GM21526 (cell line): ENCODE data around the gene MYO6.

ENCODE experiments used
- ATAC-seq: cut with Tn5 transposase; IDR thresholded peaks from one replicate; pipeline ENCODE4 v1.9.1; 2021; ENCODE audit warnings: moderate library complexity; ENCODE audit not compliant: unreplicated experiment, low FRiP score

MYO6 gene

GRCh38 chr6:75761489-75761888, 12.4 kb downstream of the MYO6 start:
- ATAC-seq = no peak

GRCh38 chr6:75762063-75762462, 13.0 kb downstream of the MYO6 start:
- no peak for ATAC-seq

GRCh38 chr6:75766387-75766786, 17.3 kb downstream of the MYO6 start:
- no peak for ATAC-seq

GRCh38 chr6:75770844-75771243, 21.8 kb downstream of the MYO6 start:
- ATAC-seq = no peak

GRCh38 chr6:75775219-75775618, 26.2 kb downstream of the MYO6 start:
- no peak for ATAC-seq

- no peak for ATAC-seq
These were observed 27.4 kb downstream of the MYO6 start for GRCh38 chr6:75776461-75776860.

- no peak for ATAC-seq
These were observed 29.7 kb downstream of the MYO6 start for GRCh38 chr6:75778757-75779156.

GRCh38 chr6:75786152-75786551, 37.1 kb downstream of the MYO6 start:
- no peak for ATAC-seq

- no peak for ATAC-seq
These were observed 39.9 kb downstream of the MYO6 start for GRCh38 chr6:75788894-75789293.

GRCh38 chr6:75791881-75792280, 42.8 kb downstream of the MYO6 start:
- no peak for ATAC-seq

GRCh38 chr6:75794351-75794846, 45.4 kb downstream of the MYO6 start:
- no peak for ATAC-seq

- ATAC-seq = no peak
These were observed 46.1 kb downstream of the MYO6 start for GRCh38 chr6:75794954-75795739.

GRCh38 chr6:75796723-75797122, 47.7 kb downstream of the MYO6 start:
- no peak for ATAC-seq

- no peak for ATAC-seq
These were observed 51.1 kb downstream of the MYO6 start for GRCh38 chr6:75800133-75800532.

- ATAC-seq = no peak
These were observed 51.9 kb downstream of the MYO6 start for GRCh38 chr6:75800708-75801505.

GRCh38 chr6:75802366-75802765, 53.3 kb downstream of the MYO6 start:
- no peak for ATAC-seq

- ATAC-seq = no peak
These were observed 59.5 kb downstream of the MYO6 start for GRCh38 chr6:75808507-75808906.

GRCh38 chr6:75812560-75812959, 63.5 kb downstream of the MYO6 start:
- no peak for ATAC-seq

- ATAC-seq = no peak
These were observed 64.6 kb downstream of the MYO6 start for GRCh38 chr6:75813476-75814250.

- ATAC-seq = no peak
These were observed 66.7 kb downstream of the MYO6 start for GRCh38 chr6:75815756-75816155.
